ENCODE measurements around the gene KRTAP10-1.
"Not testable (repeated sequence)": the region's sequence is repeated elsewhere in the genome, so short reads cannot be mapped to it uniquely, and the experiment has no call there.

The KRTAP10-1 gene

DNA sequence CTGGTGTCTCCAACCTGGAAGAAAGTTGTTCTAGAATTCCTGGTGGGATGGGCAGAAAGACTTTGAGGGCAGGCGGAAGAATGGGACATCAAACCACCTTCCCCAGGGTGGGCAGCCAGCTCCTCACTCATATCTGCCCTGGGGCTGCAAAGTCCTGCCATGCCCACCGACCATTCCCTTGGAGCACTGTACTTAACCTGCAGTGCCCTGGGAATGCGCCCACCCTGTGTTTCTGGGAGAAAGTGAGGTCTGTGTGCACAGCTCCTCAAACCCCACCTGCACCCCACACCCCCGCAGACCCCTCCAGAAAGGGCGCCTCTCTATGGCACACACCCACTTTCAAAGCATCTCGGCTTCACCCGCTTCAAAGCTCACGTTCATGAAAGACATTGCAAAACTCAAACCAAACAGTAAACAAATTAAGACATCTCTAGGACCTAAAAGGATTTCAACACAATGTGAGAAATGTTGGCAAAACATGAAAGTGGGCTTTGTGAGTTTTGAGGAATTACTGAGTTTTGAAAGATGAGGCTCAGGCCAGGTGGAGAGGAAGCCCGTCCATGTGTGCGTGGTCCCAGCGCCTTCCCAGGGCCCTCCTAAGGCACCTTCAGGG, 25.1 kb downstream of the KRTAP10-1 start:
- DNase-seq = no peak

DNA sequence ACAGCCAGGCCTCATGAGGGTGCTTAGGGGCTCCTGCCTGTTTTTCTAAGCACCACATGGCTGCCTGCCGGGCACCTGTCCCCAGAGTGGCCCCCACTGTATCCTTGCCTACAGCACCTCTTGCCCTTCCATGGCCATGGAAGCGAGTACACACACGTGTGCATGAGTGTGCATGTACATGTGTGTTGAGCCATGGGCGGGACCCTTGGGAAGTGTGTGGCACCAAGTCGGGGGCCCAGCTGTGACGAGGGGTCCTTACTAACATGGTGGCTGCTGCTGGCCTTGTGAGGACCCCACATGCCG, 25.8 kb downstream of the KRTAP10-1 start:
- DNase-seq = no peak

DNA sequence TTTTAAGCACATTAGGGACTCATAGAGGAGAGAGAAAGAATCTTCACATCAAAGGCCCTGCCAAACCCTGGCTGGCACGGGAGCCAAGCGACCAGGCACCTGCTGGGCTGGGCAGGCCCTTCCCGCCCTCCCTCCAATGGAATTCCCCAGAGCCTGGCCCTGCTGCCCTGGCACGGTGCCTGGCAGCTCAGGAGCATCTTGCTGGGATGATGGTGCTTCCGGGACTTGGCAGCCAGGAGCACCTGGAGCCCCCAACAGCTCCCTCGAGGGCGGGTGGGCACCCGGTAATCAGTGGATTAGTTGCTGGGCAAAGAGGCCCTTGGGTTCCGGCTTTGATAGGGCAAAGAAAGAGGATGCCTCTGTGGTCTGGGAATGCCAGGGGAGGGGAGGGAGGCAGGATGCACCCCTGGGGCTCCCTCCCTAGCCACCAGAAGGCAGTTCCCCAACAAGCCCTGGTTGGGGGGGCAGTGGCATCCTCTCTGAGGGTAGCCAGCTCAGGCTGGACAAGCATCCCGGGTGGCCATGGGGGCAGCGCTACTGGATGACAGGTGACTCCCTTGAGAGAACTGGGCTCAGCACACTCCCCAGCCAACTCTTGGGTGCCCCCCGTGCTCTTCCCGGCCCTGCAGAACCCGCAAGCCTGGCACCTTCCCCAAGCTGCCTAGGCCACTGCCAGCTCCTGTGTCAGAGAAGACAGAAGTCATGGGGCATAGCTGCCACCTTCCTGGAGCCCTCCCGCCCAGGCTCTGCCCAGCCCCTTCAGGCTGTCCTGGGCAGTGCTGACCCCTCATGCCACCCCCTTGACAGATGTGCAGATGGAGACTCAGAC, 26.4 kb downstream of the KRTAP10-1 start:
- peak; percentile 38 for DNase-seq

- DNase-seq = no peak
Observed at GRCh38 chr21:44512496-44513388, 27.3 kb downstream of the KRTAP10-1 start.

- no peak for DNase-seq
Observed at GRCh38 chr21:44511938-44512275, 28.1 kb downstream of the KRTAP10-1 start.

GRCh38 chr21:44511219-44511937, 28.6 kb downstream of the KRTAP10-1 start:
- no peak for DNase-seq

DNA sequence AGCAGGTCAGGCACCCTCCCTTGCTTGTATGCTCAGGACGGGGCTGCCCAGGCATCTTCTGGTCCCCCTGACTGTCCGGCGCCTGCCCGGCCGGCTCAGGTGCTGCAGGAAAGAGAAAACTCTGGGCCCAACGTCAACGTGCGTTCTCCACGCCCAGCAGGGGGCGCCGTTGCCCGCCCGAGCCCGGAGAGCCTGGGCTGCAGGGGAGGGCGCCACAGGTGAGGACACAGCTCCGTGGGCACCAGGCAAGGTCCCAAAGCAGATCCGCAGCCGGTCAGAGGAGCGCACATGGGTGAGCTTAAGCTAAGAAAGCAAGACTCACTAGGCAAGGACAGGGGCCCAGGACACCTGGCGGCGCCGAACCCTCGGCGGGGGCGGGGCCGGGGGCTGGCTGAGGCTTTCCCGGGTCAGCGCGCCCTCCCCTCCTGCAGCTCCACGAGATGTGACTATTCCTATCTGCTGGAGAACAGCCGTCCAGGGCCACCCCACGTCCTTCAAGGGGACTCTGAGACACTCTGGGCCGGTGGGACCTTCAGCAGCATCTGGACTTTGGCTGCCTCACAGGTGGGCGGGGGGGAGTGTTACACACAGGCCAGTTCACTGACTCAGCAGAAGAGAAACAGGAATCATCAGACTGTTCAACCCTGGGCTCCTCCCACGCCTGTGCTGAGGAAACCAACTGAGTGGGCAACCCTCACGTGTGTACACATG, 29.3 kb downstream of the KRTAP10-1 start:
- peak; percentile 51 for DNase-seq

- no peak for DNase-seq
Observed at GRCh38 chr21:44510109-44510507, 29.9 kb downstream of the KRTAP10-1 start.

DNA sequence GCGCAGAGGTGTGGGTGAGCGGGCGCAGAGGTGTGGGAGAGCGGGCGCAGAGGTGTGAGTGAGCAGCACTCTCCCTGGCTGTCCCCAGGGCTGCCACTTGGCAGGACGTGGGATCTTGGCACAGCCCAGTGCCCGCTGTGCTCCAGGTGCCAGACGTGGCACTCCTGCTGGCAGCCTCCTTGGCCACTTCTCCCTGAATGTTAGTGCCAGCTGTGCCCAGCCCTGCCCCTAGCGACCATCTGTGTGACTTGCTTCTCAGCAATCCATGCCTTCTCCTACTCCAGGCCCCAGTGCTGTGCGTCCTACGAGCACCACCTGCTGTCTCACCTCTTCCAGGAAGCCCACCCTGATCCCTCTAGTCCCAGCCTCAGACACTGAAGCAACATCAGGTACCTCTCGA, 30.5 kb downstream of the KRTAP10-1 start:
- DNase-seq = peak; percentile 7

GRCh38 chr21:44508711-44509445, 31.1 kb downstream of the KRTAP10-1 start:
- DNase-seq = no peak

DNA sequence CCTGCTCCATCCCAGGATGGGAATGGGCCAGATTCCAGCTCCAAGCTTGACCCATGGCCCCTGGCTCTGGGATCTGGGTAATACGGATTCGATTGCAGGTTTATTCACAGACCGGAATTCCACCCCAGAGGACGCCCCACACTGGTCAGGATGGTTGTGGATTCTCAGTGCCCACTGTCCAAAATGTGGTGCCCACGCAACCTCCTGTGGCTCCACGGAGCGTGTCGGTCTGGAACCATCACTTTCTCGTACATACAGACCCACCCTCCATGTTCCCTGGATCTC, 31.6 kb downstream of the KRTAP10-1 start:
- no peak for DNase-seq

GRCh38 chr21:44507673-44508425, 32.1 kb downstream of the KRTAP10-1 start:
- no peak for DNase-seq

GRCh38 chr21:44506279-44507255, 33.4 kb downstream of the KRTAP10-1 start:
- DNase-seq = no peak

- no peak for DNase-seq
Observed at GRCh38 chr21:44505673-44506278, 34.2 kb downstream of the KRTAP10-1 start.

GRCh38 chr21:44503901-44504399, 36.0 kb downstream of the KRTAP10-1 start:
- no peak for DNase-seq

DNA sequence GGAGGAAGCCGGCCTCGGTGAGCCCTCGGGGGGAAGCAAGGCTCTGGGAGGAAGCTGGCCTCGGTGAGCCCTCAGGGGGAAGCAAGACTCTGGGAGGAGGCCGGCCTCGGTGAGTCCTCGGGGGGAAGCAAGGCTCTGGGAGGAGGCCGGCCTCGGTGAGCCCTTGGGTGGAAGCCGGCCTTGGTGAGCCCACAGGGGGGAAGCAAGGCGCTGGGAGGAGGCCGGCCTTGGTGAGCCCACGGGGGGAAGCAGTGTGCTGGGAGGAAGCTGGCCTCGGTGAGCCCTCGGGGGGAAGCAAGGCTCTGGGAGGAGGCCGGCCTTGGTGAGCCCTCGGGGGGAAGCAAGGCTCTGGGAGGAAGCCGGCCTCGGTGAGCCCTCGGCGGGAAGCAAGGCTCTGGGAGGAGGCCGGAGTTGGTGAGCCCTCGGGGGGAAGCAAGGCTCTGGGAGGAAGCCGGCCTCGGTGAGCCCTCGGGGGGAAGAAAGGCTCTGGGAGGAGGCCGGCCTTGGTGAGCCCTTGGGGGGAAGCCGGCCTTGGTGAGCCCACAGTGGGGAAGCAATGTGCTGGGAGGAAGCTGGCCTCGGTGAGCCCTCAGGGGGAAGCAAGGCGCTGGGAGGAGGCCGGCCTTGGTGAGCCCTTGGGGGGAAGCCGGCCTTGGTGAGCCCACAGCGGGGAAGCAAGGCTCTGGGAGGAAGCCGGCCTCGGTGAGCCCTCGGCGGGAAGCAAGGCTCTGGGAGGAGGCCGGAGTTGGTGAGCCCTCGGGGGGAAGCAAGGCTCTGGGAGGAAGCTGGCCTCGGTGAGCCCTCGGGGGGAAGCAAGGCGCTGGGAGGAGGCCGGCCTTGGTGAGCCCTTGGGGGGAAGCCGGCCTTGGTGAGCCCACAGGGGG, 36.7 kb downstream of the KRTAP10-1 start:
- not testable (repeated sequence) for DNase-seq

GRCh38 chr21:44502171-44502958, 37.6 kb downstream of the KRTAP10-1 start:
- no peak for DNase-seq

Data from NCI-H226 (cell line).